HepG2 (cell line): ENCODE data around the gene ZC3H7B. TPM values are rescaled to one million over a fixed set of nuclear protein-coding genes. Genes with fewer than 3 reads are reported as not detected.

ENCODE experiments used
- ASH2L ChIP-seq: fragments of 300-600, 200-600 bp; sonication (generic); IDR thresholded peaks from 2 replicates; pipeline ENCODE4 v1.7.0; 2017; ENCODE audit warnings: low read depth, mild to moderate bottlenecking, moderate library complexity, mixed read lengths, low read length; ENCODE audit not compliant: insufficient read length
- ATAD3A ChIP-seq: sonication (generic); formaldehyde crosslinking; IDR thresholded peaks from 2 replicates; pipeline ENCODE4 v1.4.0; 2020; ENCODE audit warnings: missing genetic modification reagents
- FOXO4 ChIP-seq: sonication (generic); formaldehyde crosslinking; conservative IDR thresholded peaks from 2 replicates; pipeline ENCODE4 v1.8.1; 2023; ENCODE audit warnings: missing genetic modification reagents
- HMG20B ChIP-seq: conservative IDR thresholded peaks from 2 replicates; pipeline ENCODE4 v1.6.1; 2016; ENCODE audit warnings: missing genetic modification reagents, missing compliant biosample characterization
- JUN ChIP-seq: sonication (generic); formaldehyde crosslinking; IDR thresholded peaks from 2 replicates; pipeline ENCODE4 v1.4.0; 2020; ENCODE audit warnings: mild to moderate bottlenecking, missing genetic modification reagents
- MAFG ChIP-seq: sonication (generic); formaldehyde crosslinking; IDR thresholded peaks from 2 replicates; pipeline ENCODE4 v1.5.1; 2020; ENCODE audit warnings: mild to moderate bottlenecking, missing genetic modification reagents
- MTF1 ChIP-seq: sonication (generic); formaldehyde crosslinking; IDR thresholded peaks from 2 replicates; pipeline ENCODE4 v1.5.0; 2020; ENCODE audit warnings: missing genetic modification reagents
- NR2F1 ChIP-seq, 2 experiments: fragments of 450-650 bp in 1 of 2; formaldehyde crosslinking in 1 of 2; IDR thresholded peaks; 2 replicates each; pipeline versions ENCODE4 v1.5.0 to v1.6.1; 2016 to 2020; ENCODE audit warnings: mild to moderate bottlenecking in 1 of 2, missing compliant biosample characterization in 1 of 2, missing genetic modification reagents in 1 of 2, moderate library complexity in 1 of 2
- PBX2 ChIP-seq: IDR thresholded peaks from 2 replicates; pipeline ENCODE4 v1.6.1; 2016; ENCODE audit warnings: control low read depth
- SCMH1 ChIP-seq: sonication (generic); formaldehyde crosslinking; IDR thresholded peaks from 2 replicates; pipeline ENCODE4 v1.9.0; 2021; ENCODE audit warnings: missing genetic modification reagents, mild to moderate bottlenecking, borderline replicate concordance
- TCF12 ChIP-seq, 2 experiments: fragments of 450-650 bp in 1 of 2; sonication (generic) in 1 of 2; formaldehyde crosslinking in 1 of 2; IDR thresholded peaks; 2 replicates each; pipeline versions ENCODE4 v1.6.1 to v1.8.0; 2017 to 2022; ENCODE audit warnings: antibody characterized with exemption in 1 of 2, mild to moderate bottlenecking in 1 of 2, missing genetic modification reagents in 1 of 2, moderate library complexity in 1 of 2
- ZFP37 ChIP-seq: sonication (generic); formaldehyde crosslinking; IDR thresholded peaks from 2 replicates; pipeline ENCODE4 v1.4.0; 2020; ENCODE audit warnings: missing genetic modification reagents, borderline replicate concordance
- ZNF280D ChIP-seq: sonication (generic); formaldehyde crosslinking; IDR thresholded peaks from 2 replicates; pipeline ENCODE4 v1.5.1; 2020; ENCODE audit warnings: mild to moderate bottlenecking, missing genetic modification reagents
- ZNF329 ChIP-seq: sonication (generic); formaldehyde crosslinking; IDR thresholded peaks from 2 replicates; pipeline ENCODE4 v1.9.0; 2021; ENCODE audit warnings: low read depth, mild to moderate bottlenecking, missing genetic modification reagents
- ZNF747 ChIP-seq: sonication (generic); formaldehyde crosslinking; IDR thresholded peaks from 2 replicates; pipeline ENCODE4 v1.8.1; 2023; ENCODE audit warnings: missing genetic modification reagents, mild to moderate bottlenecking, borderline replicate concordance
- polyA plus RNA-seq, 8 experiments: library from polyadenylated mRNA; depleted of rRNA in 3 of 8; stranded (reverse) in 7 of 8; unstranded in 1 of 8; fragments of >200 nt; fragmentation: Illumina TruSeq in 4 of 8; extraction: Trizol in 4 of 8; gene quantifications; 2 replicates each; pipeline versions ENCODE4 v1.2.1 to v1.2.3, GENCODE V29; 2011 to 2016; ENCODE audit warnings: low read depth in 4 of 8, missing spikeins in 1 of 8, mixed read lengths in 1 of 8; ENCODE audit not compliant: insufficient read depth in 1 of 8
- total RNA-seq, 5 experiments: library from RNA; depleted of rRNA; stranded (reverse); fragments of >200 nt; fragmentation: Illumina TruSeq; extraction: Trizol; gene quantifications; 2 replicates each; pipeline ENCODE4 v1.2.3, GENCODE V29; 2016; ENCODE audit warnings: low read depth in 1 of 5
- TF ChIP-seq, protein P1 (sequence below): sonication (generic); formaldehyde crosslinking; IDR thresholded peaks from 2 replicates; pipeline ENCODE4 v1.5.0; 2020; ENCODE audit warnings: mild to moderate bottlenecking, missing genetic modification reagents
- TF ChIP-seq, protein P2 (sequence below): sonication (generic); formaldehyde crosslinking; IDR thresholded peaks from 2 replicates; pipeline ENCODE4 v1.4.0; 2020; ENCODE audit warnings: mild to moderate bottlenecking, missing genetic modification reagents
- TF ChIP-seq, protein P3 (sequence below): sonication (generic); formaldehyde crosslinking; IDR thresholded peaks from 2 replicates; pipeline ENCODE4 v1.4.0; 2020; ENCODE audit warnings: missing genetic modification reagents

ZC3H7B gene
- total and polyA plus RNA-seq, 2 of the 13 experiments (the other 11 are each of a cell fraction or from before 2014, with no cell fraction given) = 26.4 to 37.2 TPM

DNA sequence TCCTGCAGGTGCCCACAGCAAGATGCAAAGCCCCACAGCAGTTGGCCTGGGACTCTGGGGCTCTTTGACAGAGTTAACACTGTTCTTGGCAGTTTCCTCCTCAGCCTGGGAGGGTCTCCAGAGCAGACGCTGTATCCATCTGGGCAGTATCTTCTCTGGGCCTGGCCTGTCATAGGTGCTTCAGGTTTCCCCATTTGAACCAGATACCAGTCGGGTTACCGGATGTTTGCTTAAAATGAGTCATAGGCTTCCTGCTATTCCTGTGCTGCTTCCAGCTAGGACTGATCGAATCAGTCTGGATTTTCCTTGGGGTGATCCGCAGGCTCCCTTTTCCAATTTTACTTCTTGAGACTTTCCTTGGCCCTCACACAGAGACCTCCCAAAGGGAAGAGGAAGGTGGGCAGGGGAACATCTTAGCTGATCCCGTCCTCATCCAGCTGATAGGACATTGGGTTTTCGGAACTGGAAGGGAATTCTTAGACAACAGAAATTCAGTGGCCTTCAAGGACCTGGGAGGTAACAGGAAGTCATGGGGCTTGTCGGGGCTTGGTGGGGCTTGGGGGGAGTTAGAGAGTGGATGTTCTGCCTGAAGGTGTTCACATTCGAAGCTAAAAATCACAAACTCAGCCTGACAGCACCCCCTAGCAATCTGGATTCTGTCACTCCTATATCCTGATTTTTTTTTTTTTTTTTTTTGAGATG lies 12.9 kb upstream of the ZC3H7B start (continued):
- TF ChIP-seq HMG20B (CRISPR knock-in tag) = no peak
- TF ChIP-seq, protein P1, sequence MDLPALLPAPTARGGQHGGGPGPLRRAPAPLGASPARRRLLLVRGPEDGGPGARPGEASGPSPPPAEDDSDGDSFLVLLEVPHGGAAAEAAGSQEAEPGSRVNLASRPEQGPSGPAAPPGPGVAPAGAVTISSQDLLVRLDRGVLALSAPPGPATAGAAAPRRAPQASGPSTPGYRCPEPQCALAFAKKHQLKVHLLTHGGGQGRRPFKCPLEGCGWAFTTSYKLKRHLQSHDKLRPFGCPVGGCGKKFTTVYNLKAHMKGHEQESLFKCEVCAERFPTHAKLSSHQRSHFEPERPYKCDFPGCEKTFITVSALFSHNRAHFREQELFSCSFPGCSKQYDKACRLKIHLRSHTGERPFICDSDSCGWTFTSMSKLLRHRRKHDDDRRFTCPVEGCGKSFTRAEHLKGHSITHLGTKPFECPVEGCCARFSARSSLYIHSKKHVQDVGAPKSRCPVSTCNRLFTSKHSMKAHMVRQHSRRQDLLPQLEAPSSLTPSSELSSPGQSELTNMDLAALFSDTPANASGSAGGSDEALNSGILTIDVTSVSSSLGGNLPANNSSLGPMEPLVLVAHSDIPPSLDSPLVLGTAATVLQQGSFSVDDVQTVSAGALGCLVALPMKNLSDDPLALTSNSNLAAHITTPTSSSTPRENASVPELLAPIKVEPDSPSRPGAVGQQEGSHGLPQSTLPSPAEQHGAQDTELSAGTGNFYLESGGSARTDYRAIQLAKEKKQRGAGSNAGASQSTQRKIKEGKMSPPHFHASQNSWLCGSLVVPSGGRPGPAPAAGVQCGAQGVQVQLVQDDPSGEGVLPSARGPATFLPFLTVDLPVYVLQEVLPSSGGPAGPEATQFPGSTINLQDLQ (CRISPR knock-in tag) = no peak
- no peak for TF ChIP-seq NR2F1 (CRISPR knock-in tag; IDR thresholded peaks at IDR 0.05)
- no peak for TF ChIP-seq MAFG (CRISPR knock-in tag)
- peak; percentile 60 for TF ChIP-seq ASH2L
- peak; percentile 27; the same call in 1 of the 2 replicates for TF ChIP-seq PBX2 (CRISPR knock-in tag)
- TF ChIP-seq MTF1 (CRISPR knock-in tag) = no peak
- TF ChIP-seq ZNF329 (CRISPR knock-in tag) = no peak
- no peak for TF ChIP-seq ZNF280D (CRISPR knock-in tag)
- no peak for TF ChIP-seq ATAD3A (CRISPR knock-in tag)
- TF ChIP-seq TCF12 (IDR thresholded peaks at IDR 0.05) = no peak
- no peak for TF ChIP-seq TCF12 (CRISPR knock-in tag; IDR thresholded peaks at IDR 0.05)
- no peak for TF ChIP-seq FOXO4 (CRISPR knock-in tag)
- TF ChIP-seq, protein P2, sequence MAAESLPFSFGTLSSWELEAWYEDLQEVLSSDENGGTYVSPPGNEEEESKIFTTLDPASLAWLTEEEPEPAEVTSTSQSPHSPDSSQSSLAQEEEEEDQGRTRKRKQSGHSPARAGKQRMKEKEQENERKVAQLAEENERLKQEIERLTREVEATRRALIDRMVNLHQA (CRISPR knock-in tag) = no peak
- TF ChIP-seq ZFP37 (CRISPR knock-in tag) = no peak; the same call in 1 of the 2 replicates
- peak; percentile 89 for TF ChIP-seq JUN (CRISPR knock-in tag)
- TF ChIP-seq SCMH1 (CRISPR knock-in tag) = no peak
- TF ChIP-seq, protein P3, sequence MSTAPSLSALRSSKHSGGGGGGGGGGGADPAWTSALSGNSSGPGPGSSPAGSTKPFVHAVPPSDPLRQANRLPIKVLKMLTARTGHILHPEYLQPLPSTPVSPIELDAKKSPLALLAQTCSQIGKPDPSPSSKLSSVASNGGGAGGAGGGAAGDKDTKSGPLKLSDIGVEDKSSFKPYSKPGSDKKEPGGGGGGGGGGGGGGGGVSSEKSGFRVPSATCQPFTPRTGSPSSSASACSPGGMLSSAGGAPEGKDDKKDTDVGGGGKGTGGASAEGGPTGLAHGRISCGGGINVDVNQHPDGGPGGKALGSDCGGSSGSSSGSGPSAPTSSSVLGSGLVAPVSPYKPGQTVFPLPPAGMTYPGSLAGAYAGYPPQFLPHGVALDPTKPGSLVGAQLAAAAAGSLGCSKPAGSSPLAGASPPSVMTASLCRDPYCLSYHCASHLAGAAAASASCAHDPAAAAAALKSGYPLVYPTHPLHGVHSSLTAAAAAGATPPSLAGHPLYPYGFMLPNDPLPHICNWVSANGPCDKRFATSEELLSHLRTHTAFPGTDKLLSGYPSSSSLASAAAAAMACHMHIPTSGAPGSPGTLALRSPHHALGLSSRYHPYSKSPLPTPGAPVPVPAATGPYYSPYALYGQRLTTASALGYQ (CRISPR knock-in tag) = peak; percentile 53; the same call in 1 of the 2 replicates
- no peak for TF ChIP-seq ZNF747
